Measurements from ENCODE around the gene CPLX1.
"Not testable (repeated sequence)": the region's sequence is repeated elsewhere in the genome, so short reads cannot be mapped to it uniquely, and the experiment has no call there.

The CPLX1 gene

GRCh38 chr4:742096-742741, 83.7 kb downstream of the CPLX1 start:
- H3K4me3 ChIP-seq (ENCODE audit: low read depth, low read length) = no peak overlapping the region
- TF ChIP-seq CTCF (IDR thresholded peaks at IDR 0.05; ENCODE audit: insufficient read depth, low read depth, low read length, missing control alignments) = no peak
- DNase-seq (ENCODE audit: low read depth) = no peak

- no peak for TF ChIP-seq CTCF (IDR thresholded peaks at IDR 0.05; ENCODE audit: insufficient read depth, low read depth, low read length, missing control alignments)
- no peak for DNase-seq (ENCODE audit: low read depth)
- no peak overlapping the region for H3K4me3 ChIP-seq (ENCODE audit: low read depth, low read length)
Observed at GRCh38 chr4:740656-741282, 85.2 kb downstream of the CPLX1 start.

GRCh38 chr4:740011-740410, 85.9 kb downstream of the CPLX1 start:
- no peak overlapping the region for H3K4me3 ChIP-seq (ENCODE audit: low read depth, low read length)
- no peak for DNase-seq (ENCODE audit: low read depth)
- TF ChIP-seq CTCF (IDR thresholded peaks at IDR 0.05; ENCODE audit: insufficient read depth, low read depth, low read length, missing control alignments) = no peak

- no peak for DNase-seq (ENCODE audit: low read depth)
- no peak overlapping the region for H3K4me3 ChIP-seq (ENCODE audit: low read depth, low read length)
- TF ChIP-seq CTCF (IDR thresholded peaks at IDR 0.05; ENCODE audit: insufficient read depth, low read depth, low read length, missing control alignments) = no peak
Observed at GRCh38 chr4:739569-739968, 86.4 kb downstream of the CPLX1 start.

- no peak for DNase-seq (ENCODE audit: low read depth)
- H3K4me3 ChIP-seq (ENCODE audit: low read depth, low read length) = no peak overlapping the region
- no peak for TF ChIP-seq CTCF (IDR thresholded peaks at IDR 0.05; ENCODE audit: insufficient read depth, low read depth, low read length, missing control alignments)
Observed at GRCh38 chr4:738781-739280, 87.1 kb downstream of the CPLX1 start.

- not testable (repeated sequence) for DNase-seq (ENCODE audit: low read depth); H3K4me3 ChIP-seq (ENCODE audit: low read depth, low read length)
Observed at GRCh38 chr4:736561-736960, 89.4 kb downstream of the CPLX1 start.

GRCh38 chr4:735583-735982, 90.3 kb downstream of the CPLX1 start:
- DNase-seq (ENCODE audit: low read depth) = no peak
- no peak overlapping the region for H3K4me3 ChIP-seq (ENCODE audit: low read depth, low read length)
- no peak for TF ChIP-seq CTCF (IDR thresholded peaks at IDR 0.05; ENCODE audit: insufficient read depth, low read depth, low read length, missing control alignments)
